Keratinocyte (primary cell): ENCODE data around the gene THBS1.

Source experiments
- EZH2 ChIP-seq: IDR thresholded peaks from one replicate; pipeline ENCODE4 v1.6.1; 2012; ENCODE audit warnings: inconsistent platforms, mild to moderate bottlenecking, low read length, moderate library complexity
- TF ChIP-seq, protein P1 (sequence below), 3 experiments: IDR thresholded peaks in 1 of 3; conservative IDR thresholded peaks in 1 of 3; optimal IDR thresholded peaks in 1 of 3; 2 replicates in 2 of 3; 3 replicates in 1 of 3; pipeline versions ENCODE3 to v1.5.1; 2011; ENCODE audit warnings: low read length in 3 of 3, mild to moderate bottlenecking in 3 of 3, moderate library complexity in 2 of 3, control low read depth in 1 of 3, inconsistent platforms in 1 of 3; ENCODE audit not compliant: insufficient read depth in 2 of 3; ENCODE audit errors: extremely low read depth in 1 of 3

DNA sequence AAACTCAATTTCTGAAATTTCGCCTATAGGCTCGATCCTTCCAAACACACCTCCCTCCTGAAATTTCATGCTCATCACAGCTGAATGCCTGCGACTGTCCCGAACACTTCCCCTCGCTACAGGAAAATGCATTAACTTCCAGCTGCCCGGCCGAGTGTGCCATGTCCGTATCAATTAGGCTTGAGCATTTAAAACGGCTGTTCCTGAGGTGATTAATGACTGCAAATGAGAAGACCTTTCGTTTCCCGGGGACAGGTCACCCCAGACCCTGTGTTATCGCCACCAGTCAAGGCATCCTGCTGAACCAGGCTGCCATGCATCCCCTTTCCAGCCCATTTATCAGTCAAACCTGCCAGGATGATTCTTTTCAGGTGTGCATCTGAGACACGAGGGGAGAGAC, 63.3 kb downstream of the THBS1 start:
- TF ChIP-seq, protein P1, sequence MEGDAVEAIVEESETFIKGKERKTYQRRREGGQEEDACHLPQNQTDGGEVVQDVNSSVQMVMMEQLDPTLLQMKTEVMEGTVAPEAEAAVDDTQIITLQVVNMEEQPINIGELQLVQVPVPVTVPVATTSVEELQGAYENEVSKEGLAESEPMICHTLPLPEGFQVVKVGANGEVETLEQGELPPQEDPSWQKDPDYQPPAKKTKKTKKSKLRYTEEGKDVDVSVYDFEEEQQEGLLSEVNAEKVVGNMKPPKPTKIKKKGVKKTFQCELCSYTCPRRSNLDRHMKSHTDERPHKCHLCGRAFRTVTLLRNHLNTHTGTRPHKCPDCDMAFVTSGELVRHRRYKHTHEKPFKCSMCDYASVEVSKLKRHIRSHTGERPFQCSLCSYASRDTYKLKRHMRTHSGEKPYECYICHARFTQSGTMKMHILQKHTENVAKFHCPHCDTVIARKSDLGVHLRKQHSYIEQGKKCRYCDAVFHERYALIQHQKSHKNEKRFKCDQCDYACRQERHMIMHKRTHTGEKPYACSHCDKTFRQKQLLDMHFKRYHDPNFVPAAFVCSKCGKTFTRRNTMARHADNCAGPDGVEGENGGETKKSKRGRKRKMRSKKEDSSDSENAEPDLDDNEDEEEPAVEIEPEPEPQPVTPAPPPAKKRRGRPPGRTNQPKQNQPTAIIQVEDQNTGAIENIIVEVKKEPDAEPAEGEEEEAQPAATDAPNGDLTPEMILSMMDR (optimal IDR thresholded peaks at IDR 0.05 in 1 of 3, IDR thresholded peaks at IDR 0.05 in 1 of 3, conservative IDR thresholded peaks at IDR 0.05 in 1 of 3; ENCODE audit: extremely low read depth in 1 of 3, insufficient read depth in 2 of 3, low read length in 3 of 3), result no peak
- TF ChIP-seq EZH2, result no peak
